Measurements from ENCODE around the gene DGKE.

The DGKE gene

DNA sequence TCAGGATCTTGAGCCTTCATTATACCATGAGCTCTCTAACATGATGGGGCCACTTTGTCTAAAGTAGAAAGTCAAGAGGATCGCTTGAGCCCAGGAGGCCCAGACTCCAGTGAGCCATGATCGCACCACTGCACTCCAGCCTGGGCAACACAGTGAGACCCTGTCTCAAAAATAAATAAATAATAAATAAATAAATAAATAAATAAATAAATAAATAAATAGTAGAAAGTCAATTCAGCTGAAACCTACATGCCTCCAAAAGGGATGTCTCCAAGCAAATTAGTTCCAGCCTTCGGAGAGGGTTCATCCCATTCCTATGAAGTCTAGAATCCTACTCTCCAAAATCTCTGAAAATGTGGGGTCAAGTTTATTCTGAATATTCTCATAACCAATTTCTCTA is 26.2 kb upstream of the DGKE start:
- TF ChIP-seq, protein P1, sequence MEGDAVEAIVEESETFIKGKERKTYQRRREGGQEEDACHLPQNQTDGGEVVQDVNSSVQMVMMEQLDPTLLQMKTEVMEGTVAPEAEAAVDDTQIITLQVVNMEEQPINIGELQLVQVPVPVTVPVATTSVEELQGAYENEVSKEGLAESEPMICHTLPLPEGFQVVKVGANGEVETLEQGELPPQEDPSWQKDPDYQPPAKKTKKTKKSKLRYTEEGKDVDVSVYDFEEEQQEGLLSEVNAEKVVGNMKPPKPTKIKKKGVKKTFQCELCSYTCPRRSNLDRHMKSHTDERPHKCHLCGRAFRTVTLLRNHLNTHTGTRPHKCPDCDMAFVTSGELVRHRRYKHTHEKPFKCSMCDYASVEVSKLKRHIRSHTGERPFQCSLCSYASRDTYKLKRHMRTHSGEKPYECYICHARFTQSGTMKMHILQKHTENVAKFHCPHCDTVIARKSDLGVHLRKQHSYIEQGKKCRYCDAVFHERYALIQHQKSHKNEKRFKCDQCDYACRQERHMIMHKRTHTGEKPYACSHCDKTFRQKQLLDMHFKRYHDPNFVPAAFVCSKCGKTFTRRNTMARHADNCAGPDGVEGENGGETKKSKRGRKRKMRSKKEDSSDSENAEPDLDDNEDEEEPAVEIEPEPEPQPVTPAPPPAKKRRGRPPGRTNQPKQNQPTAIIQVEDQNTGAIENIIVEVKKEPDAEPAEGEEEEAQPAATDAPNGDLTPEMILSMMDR (IDR thresholded peaks at IDR 0.05; ENCODE audit: extremely low read depth, missing control alignments) = no peak
- DNase-seq (ENCODE audit: low spot score) = no peak

DNA sequence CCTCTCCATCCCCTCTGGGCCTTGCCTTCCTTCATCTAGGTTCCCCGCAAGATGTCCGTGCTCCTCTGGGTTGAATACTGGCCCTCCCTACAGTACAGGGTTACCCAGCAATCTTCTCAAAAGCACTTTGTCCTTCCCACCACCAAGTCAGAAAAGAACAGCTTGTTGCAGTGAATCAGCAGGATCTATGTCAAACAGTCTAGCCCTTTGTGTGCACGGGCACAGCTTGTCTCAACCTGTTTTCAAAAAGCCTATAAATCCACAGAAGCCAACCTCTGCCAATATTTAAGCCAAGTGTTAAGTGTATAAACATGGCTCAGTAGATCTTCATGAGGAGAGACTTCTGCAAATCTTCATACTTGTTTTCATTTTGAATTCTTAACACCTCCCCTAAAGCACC is 25.4 kb upstream of the DGKE start:
- TF ChIP-seq, protein P1 (IDR thresholded peaks at IDR 0.05; ENCODE audit: extremely low read depth, missing control alignments) = no peak
- DNase-seq (ENCODE audit: low spot score) = no peak

DNA sequence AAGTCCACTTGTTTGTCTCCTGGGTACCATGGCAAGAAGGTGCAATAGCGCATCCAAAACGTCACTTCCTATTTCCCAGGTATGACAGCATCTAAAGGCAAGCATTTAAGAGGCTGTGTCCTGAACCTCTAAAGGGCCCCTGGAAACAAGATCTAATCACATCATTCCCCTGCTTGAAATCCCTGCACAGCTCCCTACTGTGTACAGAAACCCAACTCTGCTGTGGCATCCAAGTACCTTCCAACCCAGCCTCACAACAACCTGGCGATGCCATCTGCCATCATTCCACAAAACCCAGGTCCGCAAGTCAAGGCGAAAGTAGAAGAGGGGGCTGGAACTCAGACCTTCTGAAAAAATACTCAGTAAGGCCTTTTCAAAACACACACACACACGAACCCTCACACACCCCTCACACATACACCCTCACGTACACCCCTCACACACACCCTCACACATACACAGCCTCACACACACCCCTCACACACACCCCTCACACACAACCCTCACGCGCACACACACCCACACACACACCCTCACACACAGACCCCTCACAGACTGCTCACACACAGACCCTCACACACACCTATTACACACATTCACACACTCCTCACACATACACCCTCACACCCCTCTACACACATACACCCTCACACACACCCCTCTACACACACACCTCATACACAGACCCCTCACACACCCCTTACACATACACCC is 24.7 kb upstream of the DGKE start:
- TF ChIP-seq, protein P1 (IDR thresholded peaks at IDR 0.05; ENCODE audit: extremely low read depth, missing control alignments) = no peak
- DNase-seq (ENCODE audit: low spot score) = no peak

DNA sequence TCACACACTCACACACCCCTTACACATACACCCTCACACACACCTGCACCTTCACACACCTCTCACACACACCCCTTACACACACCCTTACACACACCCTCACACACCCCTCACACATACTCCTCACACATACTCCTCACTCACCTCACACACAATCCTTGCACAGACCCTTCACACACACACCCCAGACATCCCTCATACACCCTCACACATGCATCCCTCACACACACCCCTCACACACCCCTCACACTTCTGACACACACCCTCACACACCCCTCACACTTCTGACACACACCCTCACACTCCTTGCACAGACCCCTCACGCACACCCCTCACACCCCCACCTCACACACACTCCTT is 24.2 kb upstream of the DGKE start:
- TF ChIP-seq, protein P1 (IDR thresholded peaks at IDR 0.05; ENCODE audit: extremely low read depth, missing control alignments) = no peak

DNA sequence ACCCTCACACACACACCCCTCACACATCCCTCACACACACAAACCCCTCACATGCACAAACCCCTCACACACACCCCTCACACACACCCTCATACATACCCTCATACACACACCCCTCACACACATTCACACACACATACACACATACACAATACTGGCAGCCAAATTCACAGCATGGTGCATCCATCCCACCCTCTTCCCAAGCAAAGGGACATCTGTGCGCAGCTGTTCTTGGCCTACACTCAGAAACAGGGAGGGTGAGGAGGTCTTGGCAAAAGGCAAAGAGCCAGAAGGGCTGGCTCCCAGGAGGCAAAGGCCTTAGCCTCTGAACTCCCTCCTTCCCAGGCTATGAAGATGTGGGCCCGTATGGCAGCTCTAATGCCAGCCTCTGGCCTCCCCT is 23.6 kb upstream of the DGKE start:
- DNase-seq (ENCODE audit: low spot score) = no peak
- TF ChIP-seq, protein P1 (IDR thresholded peaks at IDR 0.05; ENCODE audit: extremely low read depth, missing control alignments) = no peak

More for the DNA sequence above, 24.2 kb upstream of the DGKE start:
- no peak for DNase-seq (ENCODE audit: low spot score)

DNA sequence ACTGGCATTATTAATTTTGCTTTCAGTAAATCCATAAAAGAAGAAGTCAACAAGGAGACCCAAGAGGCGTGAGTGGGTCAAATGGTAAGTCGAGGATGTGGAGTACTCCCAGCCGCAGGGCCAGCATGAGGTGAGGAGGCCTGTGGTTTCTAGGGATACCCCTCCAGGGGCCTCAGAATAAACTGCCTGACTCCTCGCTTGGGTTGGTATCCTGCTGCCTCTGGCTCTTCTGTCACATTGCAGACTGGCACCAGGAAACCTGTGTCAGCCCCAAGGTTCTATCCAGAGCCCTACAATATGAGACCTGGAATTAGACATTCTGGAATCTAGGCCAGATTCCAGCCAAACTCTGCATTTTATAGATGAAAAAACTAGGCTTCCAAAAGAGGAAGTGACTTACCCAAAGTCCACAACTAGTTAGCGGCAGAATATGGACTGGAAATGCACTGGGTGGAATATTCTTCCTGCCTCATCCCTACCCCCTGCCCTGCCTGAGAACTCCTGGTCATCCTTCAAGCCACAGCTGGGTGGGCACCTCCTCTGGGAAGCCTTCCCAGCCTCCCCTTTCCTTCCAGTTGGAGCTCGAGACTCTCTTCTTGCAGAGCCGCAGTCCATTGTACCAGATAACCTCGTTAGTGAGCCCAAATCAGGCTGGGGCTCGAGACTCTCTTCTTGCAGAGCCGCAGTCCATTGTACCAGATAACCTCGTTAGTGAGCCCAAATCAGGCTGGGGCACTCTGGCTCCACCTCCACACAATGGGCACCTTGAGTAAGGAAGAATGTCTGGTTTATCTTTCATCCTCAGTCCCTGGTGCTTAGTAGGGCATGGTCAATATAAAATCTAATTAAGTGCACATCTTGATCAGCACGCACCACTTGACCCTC is 22.8 kb upstream of the DGKE start:
- TF ChIP-seq, protein P1 (IDR thresholded peaks at IDR 0.05; ENCODE audit: extremely low read depth, missing control alignments) = no peak
- DNase-seq (ENCODE audit: low spot score) = no peak

DNA sequence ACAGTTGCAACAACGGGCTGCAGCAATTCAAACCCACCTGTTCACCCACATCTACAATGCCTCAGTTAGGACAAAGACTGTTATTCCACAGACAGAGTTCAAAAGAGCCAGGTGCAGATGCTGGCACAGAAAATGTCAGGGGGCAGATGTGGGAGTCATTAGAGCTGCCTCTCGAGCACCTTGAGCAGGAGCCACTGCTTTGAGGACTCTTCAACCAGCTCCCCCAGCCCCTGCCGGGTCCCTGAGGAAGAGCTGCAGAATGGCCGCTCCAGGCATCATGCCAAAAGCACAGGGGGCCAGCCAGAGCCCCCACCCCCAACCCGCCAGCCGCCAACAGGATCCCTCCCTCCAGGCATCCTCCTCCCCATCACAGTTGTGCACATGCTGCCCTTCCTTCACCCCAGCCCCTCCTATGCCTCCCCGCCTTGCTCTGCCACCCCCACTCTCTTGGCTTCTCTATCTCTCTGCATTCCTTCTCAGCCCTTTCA is 21.0 kb upstream of the DGKE start:
- DNase-seq (ENCODE audit: low spot score) = no peak
- TF ChIP-seq, protein P1 (IDR thresholded peaks at IDR 0.05; ENCODE audit: extremely low read depth, missing control alignments) = no peak
